ENCODE results near the gene EI24. TPM values are rescaled to one million over a fixed set of nuclear protein-coding genes. Genes with fewer than 3 reads are reported as not detected.

Gene EI24
- total and polyA plus RNA-seq, 2 experiments from 2014 or later, result 132 to 174 TPM

- Histone ChIP-seq H4K20me1 (replicated peaks; ENCODE audit: insufficient read depth) (peaks cover 10% of the 10 kb centered on the region; the same call in 1 of the 2 replicates), H3K79me2 (replicated peaks; ENCODE audit: insufficient read depth) (no peaks in the 10 kb centered on the region), H3K27ac (ENCODE audit: low read depth) (no peak overlapping the region), H3F3A (replicated peaks; ENCODE audit: low read depth) (no peaks in the 10 kb centered on the region), H3K4me3 (no peak overlapping the region), H3K36me3 (ENCODE audit: insufficient read depth) (peaks cover 82% of the 10 kb centered on the region), H2AFZ (no peak overlapping the region), H3K27me3 (ENCODE audit: insufficient read depth) (no peaks in the 10 kb centered on the region), H3K4me2 (no peak overlapping the region), H3K9me2 (ENCODE audit: insufficient read depth) (no peaks in the 10 kb centered on the region), H3K4me1 (ENCODE audit: insufficient read depth) (no peaks in the 10 kb centered on the region)
- no peaks in the 10 kb centered on the region for H3K4me1 Mint-ChIP-seq
- H3K36me3 Mint-ChIP-seq (ENCODE audit: low read depth), result peaks cover 79% of the 10 kb centered on the region
- H3K4me3 Mint-ChIP-seq, result no peak overlapping the region
- TF ChIP-seq JUNB (IDR thresholded peaks at IDR 0.05; ENCODE audit: unreplicated experiment) (no peak), CREB1 (CRISPR knock-in tag; IDR thresholded peaks at IDR 0.05; ENCODE audit: low read depth) (no peak)
- H3K27ac Mint-ChIP-seq, result no peak overlapping the region
- DNase-seq (ENCODE audit: low spot score), result no peak
- peaks cover 3% of the 10 kb centered on the region for H3K27me3 Mint-ChIP-seq (ENCODE audit: insufficient read depth, low read depth, poor library complexity)
- H3K9me3 Mint-ChIP-seq, result no peaks in the 10 kb centered on the region
- no peak for ATAC-seq
Measured at GRCh38 chr11:125579811-125580210, 10.5 kb downstream of the EI24 start.

- H3K4me3 Mint-ChIP-seq, result no peak overlapping the region
- Histone ChIP-seq H4K20me1 (replicated peaks; ENCODE audit: insufficient read depth) (peaks cover 4% of the 10 kb centered on the region; the same call in 1 of the 2 replicates), H2AFZ (no peak overlapping the region), H3K4me1 (ENCODE audit: insufficient read depth) (no peaks in the 10 kb centered on the region), H3K27me3 (ENCODE audit: insufficient read depth) (no peaks in the 10 kb centered on the region), H3K36me3 (ENCODE audit: insufficient read depth) (peaks cover 49% of the 10 kb centered on the region), H3K4me2 (no peak overlapping the region), H3K27ac (ENCODE audit: low read depth) (no peak overlapping the region), H3F3A (replicated peaks; ENCODE audit: low read depth) (no peaks in the 10 kb centered on the region), H3K4me3 (no peak overlapping the region), H3K9me2 (ENCODE audit: insufficient read depth) (no peaks in the 10 kb centered on the region), H3K79me2 (replicated peaks; ENCODE audit: insufficient read depth) (no peaks in the 10 kb centered on the region)
- no peaks in the 10 kb centered on the region for H3K4me1 Mint-ChIP-seq
- H3K9me3 Mint-ChIP-seq, result no peaks in the 10 kb centered on the region
- peaks cover 53% of the 10 kb centered on the region for H3K36me3 Mint-ChIP-seq (ENCODE audit: low read depth)
- TF ChIP-seq REST (IDR thresholded peaks at IDR 0.05; ENCODE audit: unreplicated experiment) (no peak), CTCF (conservative IDR thresholded peaks at IDR 0.05; ENCODE audit: low read depth in 2 of 2) (no peak), EZH2phosphoT487 (IDR thresholded peaks at IDR 0.05; ENCODE audit: unreplicated experiment) (no peak), ETS1 (IDR thresholded peaks at IDR 0.05) (no peak), EZH2 (IDR thresholded peaks at IDR 0.05; ENCODE audit: low read depth, unreplicated experiment) (no peak), NANOG (IDR thresholded peaks at IDR 0.05; ENCODE audit: borderline replicate concordance) (no peak), ZNF462 (CRISPR knock-in tag; IDR thresholded peaks at IDR 0.05) (no peak)
- peaks cover 3% of the 10 kb centered on the region for H3K27me3 Mint-ChIP-seq (ENCODE audit: insufficient read depth, low read depth, poor library complexity)
- DNase-seq (ENCODE audit: low spot score), result no peak
- ATAC-seq, result no peak
- no peak overlapping the region for H3K27ac Mint-ChIP-seq
Measured at GRCh38 chr11:125583496-125583895, 14.2 kb downstream of the EI24 start.
